GM23338 (cell line): ENCODE data around the gene LAMB1.

Experiments
- CTCF ChIP-seq, 2 experiments: fragments of 200-600 bp in 1 of 2; sonication (generic) in 1 of 2; conservative IDR thresholded peaks; 2 replicates each; pipeline versions ENCODE4 v1.5.1 to v1.6.1; 2016 to 2017; ENCODE audit warnings: antibody characterized with exemption in 2 of 2, low read depth in 2 of 2, mild to moderate bottlenecking in 2 of 2, moderate library complexity in 1 of 2
- ETS1 ChIP-seq: IDR thresholded peaks from 2 replicates; pipeline ENCODE4 v1.6.1; 2016; ENCODE audit warnings: antibody characterized with exemption
- EZH2 ChIP-seq: fragments of 200-600 bp; sonication (generic); IDR thresholded peaks from one replicate; pipeline ENCODE4 v1.8.0; 2017; ENCODE audit warnings: antibody characterized with exemption, mild to moderate bottlenecking, low read depth; ENCODE audit not compliant: unreplicated experiment
- REST ChIP-seq: IDR thresholded peaks from one replicate; pipeline ENCODE4 v1.6.1; 2018; ENCODE audit warnings: antibody characterized with exemption; ENCODE audit not compliant: unreplicated experiment
- STAT1 ChIP-seq: IDR thresholded peaks from one replicate; pipeline ENCODE4 v1.6.1; 2016; ENCODE audit warnings: antibody characterized with exemption; ENCODE audit not compliant: unreplicated experiment

- TF ChIP-seq CTCF (conservative IDR thresholded peaks at IDR 0.05; ENCODE audit: low read depth in 2 of 2): no peak
- no peak for TF ChIP-seq REST
- no peak for TF ChIP-seq STAT1
- no peak for TF ChIP-seq EZH2
- TF ChIP-seq ETS1: no peak
These were observed 24.3 kb upstream of the LAMB1 start for GRCh38 chr7:108027239-108027638.
